ENCODE data around the gene PLCXD1. TPM values are rescaled to one million over a fixed set of nuclear protein-coding genes. Genes with fewer than 3 reads are reported as not detected.

Gene PLCXD1
- total and polyA plus RNA-seq, 9 of the 15 experiments (the other 6 are each of a cell fraction or from before 2014, with no cell fraction given) = 6.0 to 60.2 (median 39.5) TPM

DNA sequence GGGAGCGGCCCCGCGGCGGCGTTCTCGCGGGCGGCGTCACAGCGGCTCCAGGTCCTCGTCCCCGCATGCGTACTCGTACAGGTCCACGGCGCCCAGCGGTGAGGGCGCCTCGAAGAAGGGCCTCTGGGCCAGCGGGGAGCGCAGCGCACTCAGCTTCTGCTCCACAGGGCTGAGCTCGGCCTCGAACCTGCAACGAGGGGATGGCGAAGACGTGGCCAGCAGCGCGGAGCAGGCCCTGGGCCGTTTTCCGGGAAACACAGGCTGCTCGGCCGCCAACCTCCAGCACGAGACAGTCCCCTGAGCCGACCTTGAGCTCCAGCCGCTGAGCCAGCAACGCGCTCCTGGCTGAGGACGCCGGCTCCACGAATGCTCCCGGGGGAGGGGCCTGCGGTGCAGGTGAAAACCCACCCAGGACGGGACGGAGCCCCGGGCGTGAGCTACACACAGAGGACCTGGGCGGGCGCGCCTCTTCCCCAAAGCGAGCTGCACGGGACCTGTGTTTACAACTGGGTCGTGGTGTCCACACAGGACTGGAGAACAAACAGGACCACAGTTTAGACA, 53.2 kb downstream of the PLCXD1 start:
- no peaks in the 10 kb centered on the region for H3K9me3 ChIP-seq (replicated peaks; ENCODE audit: control insufficient read depth, insufficient read depth, low read depth, low read length)
- intact Hi-C loops (cut with micrococcal nuclease) = no loop called here
- WGBS (ENCODE audit: insufficient coverage, low coverage, missing lambda C conversion rate) = 85% methylated on average over 12 of the region's 53 CpGs
- H3K4me3 ChIP-seq = no peak overlapping the region
- no peaks in the 10 kb centered on the region for H4K20me1 ChIP-seq (replicated peaks; ENCODE audit: control insufficient read depth, insufficient read depth, low read length)
- H3K79me2 ChIP-seq (ENCODE audit: control insufficient read depth, insufficient read depth, low read length) = no peaks in the 10 kb centered on the region
- H3K4me1 ChIP-seq (replicated peaks in 1 of 2; ENCODE audit: control insufficient read depth in 2 of 2, insufficient read depth in 2 of 2, low read length in 2 of 2) = peaks cover 0 to 5% of the 10 kb centered on the region in 2 experiments; a peak in 2 of 5 replicates
- no peaks in the 10 kb centered on the region for H3K27me3 ChIP-seq (ENCODE audit: control insufficient read depth in 2 of 2, insufficient read depth in 2 of 2, low read length in 2 of 2)
- TF ChIP-seq RBM22 (IDR thresholded peaks at IDR 0.05; ENCODE audit: low read depth, low read length, poor library complexity, severe bottlenecking) (no peak), ZNF512 (tag; IDR thresholded peaks at IDR 0.05) (no peak), ADNP (tag; IDR thresholded peaks at IDR 0.05) (no peak)
- TF ChIP-seq, protein P1, sequence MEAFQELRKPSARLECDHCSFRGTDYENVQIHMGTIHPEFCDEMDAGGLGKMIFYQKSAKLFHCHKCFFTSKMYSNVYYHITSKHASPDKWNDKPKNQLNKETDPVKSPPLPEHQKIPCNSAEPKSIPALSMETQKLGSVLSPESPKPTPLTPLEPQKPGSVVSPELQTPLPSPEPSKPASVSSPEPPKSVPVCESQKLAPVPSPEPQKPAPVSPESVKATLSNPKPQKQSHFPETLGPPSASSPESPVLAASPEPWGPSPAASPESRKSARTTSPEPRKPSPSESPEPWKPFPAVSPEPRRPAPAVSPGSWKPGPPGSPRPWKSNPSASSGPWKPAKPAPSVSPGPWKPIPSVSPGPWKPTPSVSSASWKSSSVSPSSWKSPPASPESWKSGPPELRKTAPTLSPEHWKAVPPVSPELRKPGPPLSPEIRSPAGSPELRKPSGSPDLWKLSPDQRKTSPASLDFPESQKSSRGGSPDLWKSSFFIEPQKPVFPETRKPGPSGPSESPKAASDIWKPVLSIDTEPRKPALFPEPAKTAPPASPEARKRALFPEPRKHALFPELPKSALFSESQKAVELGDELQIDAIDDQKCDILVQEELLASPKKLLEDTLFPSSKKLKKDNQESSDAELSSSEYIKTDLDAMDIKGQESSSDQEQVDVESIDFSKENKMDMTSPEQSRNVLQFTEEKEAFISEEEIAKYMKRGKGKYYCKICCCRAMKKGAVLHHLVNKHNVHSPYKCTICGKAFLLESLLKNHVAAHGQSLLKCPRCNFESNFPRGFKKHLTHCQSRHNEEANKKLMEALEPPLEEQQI (IDR thresholded peaks at IDR 0.05) = no peak
- TF ChIP-seq, protein P2, sequence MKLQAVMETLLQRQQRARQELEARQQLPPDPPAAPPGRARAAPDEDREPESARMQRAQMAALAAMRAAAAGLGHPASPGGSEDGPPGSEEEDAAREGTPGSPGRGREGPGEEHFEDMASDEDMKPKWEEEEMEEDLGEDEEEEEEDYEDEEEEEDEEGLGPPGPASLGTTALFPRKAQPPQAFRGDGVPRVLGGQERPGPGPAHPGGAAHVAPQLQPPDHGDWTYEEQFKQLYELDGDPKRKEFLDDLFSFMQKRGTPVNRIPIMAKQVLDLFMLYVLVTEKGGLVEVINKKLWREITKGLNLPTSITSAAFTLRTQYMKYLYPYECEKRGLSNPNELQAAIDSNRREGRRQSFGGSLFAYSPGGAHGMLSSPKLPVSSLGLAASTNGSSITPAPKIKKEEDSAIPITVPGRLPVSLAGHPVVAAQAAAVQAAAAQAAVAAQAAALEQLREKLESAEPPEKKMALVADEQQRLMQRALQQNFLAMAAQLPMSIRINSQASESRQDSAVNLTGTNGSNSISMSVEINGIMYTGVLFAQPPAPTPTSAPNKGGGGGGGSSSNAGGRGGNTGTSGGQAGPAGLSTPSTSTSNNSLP (IDR thresholded peaks at IDR 0.05; ENCODE audit: borderline replicate concordance, low read depth, low read length) = no peak
- H3K9ac ChIP-seq (ENCODE audit: insufficient read depth in 1 of 2, low read depth in 2 of 2, low read length in 2 of 2) = no peak overlapping the region
- H3K36me3 ChIP-seq (ENCODE audit: control insufficient read depth, insufficient read depth, low read length) = no peaks in the 10 kb centered on the region
- ATAC-seq (no peak), DNase-seq (ENCODE audit: extremely low read depth in 1 of 4, low spot score in 3 of 4) (no peak), FAIRE-seq (no peak)
- H3K4me2 ChIP-seq (ENCODE audit: insufficient read depth, low read length) = no peak overlapping the region
- ChIA-PET POLR2A (no interaction called here), CTCF (ENCODE audit: low intra/inter-chr PET ratio) (no interaction called here)
- no peak overlapping the region for H2AFZ ChIP-seq (ENCODE audit: low read depth, low read length)
- BruUV-seq (replicated peaks) = no TSS peak
- H3K9me1 ChIP-seq (ENCODE audit: control insufficient read depth, insufficient read depth, low read length) = no peaks in the 10 kb centered on the region
- in situ Hi-C loops (cut with MboI) = no loop called here
- H3K27ac ChIP-seq (ENCODE audit: extremely low read depth, low read depth, low read length) = no peak overlapping the region
